CD4-positive, alpha-beta T cell treated with Interleukin-4 for 4 hours (primary cell): ENCODE data around the gene FGL2.
A peak's percentile ranks its signal among the peaks of the same experiment; 100 is the strongest.
"Not testable (repeated sequence)": the region's sequence is repeated elsewhere in the genome, so short reads cannot be mapped to it uniquely, and the experiment has no call there.

Experiments used
- DNase-seq: peaks from one replicate; pipeline ENCODE4 v3.0.0-alpha.2; 2020

FGL2 gene

DNA sequence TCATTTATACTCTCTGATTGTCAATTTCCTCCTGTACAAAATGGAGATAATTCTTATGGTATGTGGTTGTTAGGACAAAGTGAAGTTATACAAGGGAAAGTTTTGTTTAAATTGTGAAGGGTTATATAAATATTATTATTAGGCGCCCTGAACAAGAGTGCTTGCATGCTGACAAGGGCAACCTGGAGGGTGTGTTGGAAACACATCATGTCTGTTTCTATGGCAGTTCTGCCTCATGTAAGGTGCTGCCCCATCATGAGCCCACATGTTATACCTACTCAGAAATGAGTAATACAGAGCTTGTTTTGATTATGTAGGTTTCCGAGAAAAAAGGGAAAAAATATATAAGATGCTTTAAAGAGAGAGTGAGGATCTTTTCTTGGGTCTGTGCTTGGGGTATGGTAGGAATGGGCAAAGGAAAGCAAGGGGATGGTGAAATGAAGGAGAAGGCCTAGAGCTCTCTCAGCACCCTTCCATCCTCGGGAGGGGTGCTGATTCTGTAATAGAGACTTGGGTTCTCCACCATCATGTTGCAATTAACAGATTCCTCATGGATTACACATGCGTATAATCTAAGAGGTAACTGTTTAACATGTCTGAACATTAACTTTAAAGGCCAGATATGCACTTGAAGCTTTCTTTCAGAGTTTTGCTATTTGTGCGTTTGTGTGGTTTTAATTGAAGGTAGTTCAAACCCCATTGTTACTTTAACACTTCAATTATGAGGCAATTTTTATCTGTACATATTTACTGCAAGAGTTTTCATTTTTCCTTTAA, 43.8 kb downstream of the FGL2 start:
- DNase-seq = peak; percentile 6

DNA sequence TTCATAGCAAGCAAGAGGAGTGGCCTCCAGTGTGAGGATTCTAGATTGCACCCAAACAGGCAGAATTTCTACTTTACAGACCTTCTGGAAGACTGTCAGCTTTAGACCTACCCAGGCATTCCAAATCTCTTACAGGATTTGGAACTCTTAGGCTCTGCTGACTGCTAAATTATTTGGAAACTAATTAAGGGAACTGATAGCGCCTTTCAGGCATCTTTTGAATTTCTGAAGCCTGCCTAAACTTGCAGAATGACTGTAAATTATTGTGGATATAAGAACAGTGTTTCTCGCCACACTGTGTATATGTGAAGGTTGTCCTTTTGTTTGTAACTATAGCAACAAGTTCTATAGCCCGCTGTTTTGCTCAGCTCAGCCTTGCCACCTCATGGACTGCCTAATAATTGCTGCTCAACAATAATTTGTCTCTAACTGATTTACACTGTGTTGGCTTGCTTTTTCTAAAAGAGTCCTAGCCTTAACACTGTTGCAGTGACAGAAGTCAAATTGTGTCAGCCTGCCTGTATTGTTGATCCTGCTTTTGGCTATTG, 44.6 kb downstream of the FGL2 start:
- peak; percentile 12 for DNase-seq

DNA sequence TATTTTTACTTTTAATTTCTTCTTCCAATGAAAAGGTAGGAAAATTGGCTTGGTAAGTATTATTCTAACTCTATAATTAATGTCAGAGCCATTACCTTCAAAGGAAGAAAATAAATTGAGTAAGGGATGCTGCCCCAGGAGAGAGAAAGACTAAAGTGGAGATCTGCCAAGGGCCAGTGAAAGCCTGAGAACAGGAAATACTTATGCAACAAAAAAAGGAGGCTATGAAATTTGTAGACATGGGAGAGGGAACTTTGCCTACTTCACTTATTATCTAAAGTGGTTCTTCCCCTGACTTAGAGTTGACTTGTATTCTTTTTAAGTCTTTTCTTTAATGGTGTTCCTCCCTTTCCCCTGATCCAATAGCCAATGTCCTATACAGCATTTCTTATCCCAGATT, 47.4 kb downstream of the FGL2 start:
- DNase-seq = not testable (repeated sequence)
